Skeletal muscle cell (primary cell): ENCODE data around the gene RALY.

Source experiments
- DNase-seq: peaks from one replicate; pipeline ENCODE4 v3.0.0-alpha.2; 2010; ENCODE audit warnings: low read depth
- H3K4me3 ChIP-seq: 2 replicates; pipeline ENCODE4 v1.5.1; 2011; ENCODE audit warnings: low read depth, mild to moderate bottlenecking, control low read depth, low read length, moderate library complexity

Gene RALY

GRCh38 chr20:34041226-34041625 is 47.5 kb downstream of the RALY start:
- no peak overlapping the region for H3K4me3 ChIP-seq
- DNase-seq: no peak

- DNase-seq: no peak
Measured at GRCh38 chr20:34042262-34042661, 48.6 kb downstream of the RALY start.

GRCh38 chr20:34043025-34043424 is 49.3 kb downstream of the RALY start:
- no peak overlapping the region for H3K4me3 ChIP-seq
- DNase-seq: no peak

More at GRCh38 chr20:34042262-34042661, 48.6 kb downstream of the RALY start:
- no peak overlapping the region for H3K4me3 ChIP-seq

- no peak for DNase-seq
- H3K4me3 ChIP-seq: no peak overlapping the region
Measured at GRCh38 chr20:34045294-34045693, 51.6 kb downstream of the RALY start.

- no peak for DNase-seq
- no peak overlapping the region for H3K4me3 ChIP-seq
Measured at GRCh38 chr20:34045930-34046725, 52.4 kb downstream of the RALY start.

- H3K4me3 ChIP-seq: no peak overlapping the region
- DNase-seq: no peak
Measured at GRCh38 chr20:34047010-34047687, 53.4 kb downstream of the RALY start.

- DNase-seq: no peak
- no peak overlapping the region for H3K4me3 ChIP-seq
Measured at GRCh38 chr20:34047917-34048316, 54.2 kb downstream of the RALY start.

- no peak overlapping the region for H3K4me3 ChIP-seq
- DNase-seq: no peak
Measured at GRCh38 chr20:34049389-34049788, 55.7 kb downstream of the RALY start.

GRCh38 chr20:34049897-34050695 is 56.4 kb downstream of the RALY start:
- no peak overlapping the region for H3K4me3 ChIP-seq
- DNase-seq: no peak

GRCh38 chr20:34052414-34052813 is 58.7 kb downstream of the RALY start:
- no peak for DNase-seq

GRCh38 chr20:34055290-34055689 is 61.6 kb downstream of the RALY start:
- no peak overlapping the region for H3K4me3 ChIP-seq
- no peak for DNase-seq

More at GRCh38 chr20:34052414-34052813, 58.7 kb downstream of the RALY start:
- H3K4me3 ChIP-seq: no peak overlapping the region

GRCh38 chr20:34058831-34059230 is 65.1 kb downstream of the RALY start:
- no peak for DNase-seq

GRCh38 chr20:34060970-34061369 is 67.3 kb downstream of the RALY start:
- DNase-seq: no peak
- no peak overlapping the region for H3K4me3 ChIP-seq

More at GRCh38 chr20:34058831-34059230, 65.1 kb downstream of the RALY start:
- no peak overlapping the region for H3K4me3 ChIP-seq

GRCh38 chr20:34061695-34062094 is 68.0 kb downstream of the RALY start:
- no peak overlapping the region for H3K4me3 ChIP-seq
- DNase-seq: no peak

GRCh38 chr20:34062570-34063482 is 69.1 kb downstream of the RALY start:
- no peak overlapping the region for H3K4me3 ChIP-seq
- DNase-seq: no peak

GRCh38 chr20:34064286-34064685 is 70.6 kb downstream of the RALY start:
- no peak overlapping the region for H3K4me3 ChIP-seq
- DNase-seq: no peak

GRCh38 chr20:34065260-34065659 is 71.5 kb downstream of the RALY start:
- H3K4me3 ChIP-seq: no peak overlapping the region
- DNase-seq: no peak

- no peak for DNase-seq
Measured at GRCh38 chr20:34066476-34067090, 72.9 kb downstream of the RALY start.

GRCh38 chr20:34068001-34068400 is 74.3 kb downstream of the RALY start:
- no peak for DNase-seq
- no peak overlapping the region for H3K4me3 ChIP-seq

More at GRCh38 chr20:34066476-34067090, 72.9 kb downstream of the RALY start:
- H3K4me3 ChIP-seq: no peak overlapping the region
